IPS-11a (cell line): ENCODE results near the gene HOXB6.

Experiments used
- H3K4me3 ChIP-seq: one replicate; pipeline ENCODE4 v1.5.1; 2013; ENCODE audit warnings: low read depth, low read length, control low read depth

The HOXB6 gene

DNA sequence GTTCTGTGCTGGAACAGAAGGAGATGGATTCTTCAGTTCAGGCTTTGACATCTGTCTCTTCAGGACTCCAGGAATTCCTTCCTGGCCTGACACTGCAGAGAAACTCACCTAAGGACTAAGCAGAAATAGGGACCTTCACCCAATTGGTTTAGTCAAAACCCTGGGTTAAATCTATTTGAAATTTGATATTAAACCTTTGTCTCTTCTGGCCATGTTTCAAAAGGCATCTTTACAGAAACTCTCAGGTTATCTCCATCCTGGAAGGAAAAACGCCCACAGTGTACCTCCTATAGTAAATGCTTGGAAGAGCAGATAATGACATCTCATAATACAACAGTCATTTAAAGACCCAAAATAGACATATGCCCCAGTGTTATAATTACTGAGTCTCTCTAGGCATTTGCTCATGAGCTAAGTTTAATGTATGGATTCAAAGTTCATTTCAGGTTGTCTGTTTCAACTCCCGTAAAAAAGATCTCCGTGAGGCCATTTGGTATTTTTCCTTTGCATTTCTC, 21.0 kb downstream of the HOXB6 start:
- no peak overlapping the region for H3K4me3 ChIP-seq

DNA sequence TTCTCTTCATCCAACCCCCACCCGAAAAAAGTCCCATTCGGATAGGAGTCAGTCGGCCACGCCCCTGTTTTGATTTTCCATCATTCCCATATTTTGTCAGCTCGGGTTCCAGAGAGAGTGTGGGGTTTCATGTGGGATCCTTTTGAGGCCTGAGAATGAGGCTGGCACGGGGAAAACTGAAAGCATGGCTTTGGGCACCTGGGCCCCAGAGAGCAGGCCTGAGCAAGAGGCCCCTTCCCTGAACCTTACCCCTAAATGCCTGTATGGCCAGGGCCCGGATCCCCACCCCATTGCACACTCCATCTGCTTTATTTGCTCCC, 22.1 kb downstream of the HOXB6 start:
- no peak overlapping the region for H3K4me3 ChIP-seq

DNA sequence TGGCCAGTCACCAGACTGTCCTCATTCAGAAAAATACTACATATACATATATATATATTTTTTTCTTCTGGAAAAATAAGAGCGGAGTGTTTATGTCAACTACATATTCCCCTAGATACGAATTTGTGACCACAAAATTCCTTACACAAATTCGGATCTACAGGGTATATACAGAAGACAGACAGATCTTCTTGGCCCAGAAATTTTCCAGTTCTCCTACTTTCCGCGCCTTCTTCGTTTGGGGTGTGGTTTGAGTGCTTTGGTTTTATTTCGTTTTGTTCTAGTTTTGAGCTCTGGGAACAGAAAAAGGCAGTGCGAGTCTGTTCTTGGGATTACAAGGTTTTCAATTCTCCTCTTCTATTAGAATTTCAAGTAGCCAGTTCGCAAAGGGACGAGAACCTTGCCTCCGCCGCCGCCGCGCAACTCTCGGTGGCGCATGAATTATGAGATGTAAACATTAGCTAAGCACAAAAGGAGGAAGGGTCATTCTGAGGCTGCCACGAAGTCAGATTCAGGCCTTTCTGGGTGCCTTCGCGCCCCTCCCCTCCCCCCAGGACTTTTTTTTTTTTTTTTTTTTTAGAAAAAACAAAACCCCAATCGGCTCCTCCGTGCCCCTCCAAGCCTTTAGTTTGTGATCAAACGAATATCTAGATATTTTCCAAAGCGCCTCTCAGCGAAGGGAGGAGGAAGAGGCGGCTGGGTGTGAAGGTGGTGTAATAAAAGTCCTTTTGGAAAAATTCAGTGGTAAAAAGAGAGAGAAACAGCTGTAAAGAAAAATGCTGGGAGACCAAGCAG, 24.8 kb downstream of the HOXB6 start:
- H3K4me3 ChIP-seq, result no peak overlapping the region

DNA sequence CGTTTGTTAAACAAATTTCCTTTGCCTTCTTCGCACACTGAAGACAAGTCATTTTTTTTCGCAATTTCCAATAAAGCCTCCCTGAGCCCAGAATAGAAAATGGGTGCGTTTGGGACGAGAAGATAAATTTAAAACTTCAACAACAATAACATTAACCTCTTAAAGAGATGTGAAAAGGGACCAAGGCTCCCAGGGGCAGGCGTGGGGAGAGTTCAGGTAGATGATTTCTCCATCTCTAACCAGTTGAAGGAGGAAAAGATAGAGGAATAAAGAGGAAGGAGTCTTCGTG, 25.4 kb downstream of the HOXB6 start:
- H3K4me3 ChIP-seq, result no peak overlapping the region

DNA sequence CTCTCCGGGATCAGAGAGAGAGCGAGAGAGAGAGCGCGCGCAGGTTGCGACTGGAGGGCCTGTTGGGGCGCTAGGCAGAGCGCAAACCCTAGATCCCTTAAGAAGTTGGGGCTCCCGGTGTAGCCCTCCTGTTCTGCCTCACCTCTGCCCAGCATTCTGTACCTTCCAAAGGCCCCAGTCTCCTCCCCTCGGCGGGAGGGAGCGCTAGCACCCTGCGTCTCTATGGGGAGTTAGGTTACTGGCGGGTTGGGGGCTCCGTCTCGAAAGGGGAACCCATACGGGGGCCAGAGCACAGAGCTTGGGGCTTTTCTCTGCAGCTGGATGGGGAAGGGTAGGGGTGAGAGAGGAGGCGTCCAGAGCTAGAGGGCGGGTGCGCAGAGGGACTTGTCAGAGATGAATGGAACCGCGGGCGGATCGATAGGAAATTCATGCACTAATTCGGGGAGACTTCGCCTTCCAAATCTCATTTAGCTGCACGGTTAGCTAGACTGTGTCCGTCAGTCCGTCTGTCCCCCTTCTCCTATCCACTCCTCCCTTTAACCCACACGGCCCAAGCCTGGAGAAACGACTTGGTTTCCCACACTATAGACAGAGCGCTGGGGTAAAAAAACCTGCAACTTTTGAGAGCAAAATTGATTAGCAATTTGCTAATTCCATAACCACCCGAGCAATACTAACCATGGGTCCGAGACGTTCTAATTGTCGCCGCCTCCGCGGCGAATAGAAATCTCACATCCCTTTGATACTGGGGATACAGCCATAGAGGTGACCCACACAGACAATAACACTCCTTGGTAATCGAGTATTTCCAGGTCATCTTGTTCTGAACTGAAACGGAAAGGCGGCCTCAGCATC, 25.9 kb downstream of the HOXB6 start:
- no peak overlapping the region for H3K4me3 ChIP-seq

DNA sequence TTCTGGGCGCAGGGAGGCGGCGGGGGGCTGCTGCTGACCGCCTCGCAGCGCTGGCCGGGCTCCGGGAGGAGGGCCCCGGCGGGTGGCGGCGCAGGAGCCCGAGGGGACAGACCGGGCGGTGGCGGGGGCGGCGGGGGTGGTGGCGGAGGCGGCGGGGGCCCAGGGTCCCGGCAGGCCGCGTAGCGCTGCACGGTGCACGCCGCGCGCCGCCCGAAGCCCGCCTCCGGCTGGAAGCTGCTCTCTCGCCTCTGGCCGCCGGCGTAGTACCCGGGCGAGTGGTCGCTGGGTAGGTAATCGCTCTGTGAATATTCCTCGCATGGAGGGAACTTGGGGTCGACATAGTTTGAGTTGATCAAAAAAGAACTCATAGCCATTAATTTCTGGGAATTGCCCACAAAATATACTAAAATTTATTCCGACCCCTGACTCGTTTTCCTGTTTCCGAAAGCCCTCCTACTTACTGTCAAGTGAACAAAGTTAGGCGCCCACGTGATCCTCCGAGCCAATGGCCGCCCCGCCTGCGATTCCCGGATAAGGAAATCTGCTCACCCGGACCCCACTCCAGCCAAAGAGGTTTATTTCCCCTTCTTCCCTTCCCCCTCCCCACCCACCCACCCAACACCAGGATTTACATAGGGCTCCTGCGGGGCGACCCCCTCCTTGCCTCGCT, 26.7 kb downstream of the HOXB6 start, which contains the start of gene HOXB4:
TSS of gene HOXB4 (minus strand) at position 405 of the 670 bp plus-strand sequence. CDS start at position 374, 31 bp downstream.
- no peak within 1 kb of the TSS for H3K4me3 ChIP-seq

DNA sequence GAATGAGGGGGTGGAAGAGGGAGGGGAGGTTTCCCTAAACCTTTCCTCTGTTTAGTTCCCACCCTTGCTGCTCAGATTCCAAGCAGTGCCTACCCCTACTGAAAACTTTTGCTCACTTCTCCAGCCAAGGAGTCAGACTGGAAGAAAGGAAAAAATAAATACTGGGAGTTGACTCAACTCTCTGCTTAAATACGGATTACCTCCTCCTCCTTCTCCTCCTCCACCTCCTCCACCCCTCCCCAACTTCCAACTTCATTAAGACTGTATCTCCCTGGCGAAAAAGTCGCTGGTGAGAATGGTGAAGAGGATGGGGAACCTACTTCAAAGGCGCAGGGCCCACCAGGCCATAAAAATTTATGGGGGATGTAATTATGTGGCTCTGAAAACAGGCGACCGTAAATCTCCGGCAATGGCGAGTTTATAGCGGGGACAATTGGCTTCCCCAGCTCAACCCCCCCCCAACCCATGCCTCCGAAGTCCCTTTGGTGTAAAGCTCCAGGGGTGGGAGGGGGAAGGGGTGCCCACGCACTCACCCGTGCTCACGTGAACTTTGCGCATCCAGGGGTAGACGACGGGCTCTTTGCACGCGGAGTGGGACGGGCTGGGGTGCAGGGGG, 27.3 kb downstream of the HOXB6 start:
- no peak overlapping the region for H3K4me3 ChIP-seq

DNA sequence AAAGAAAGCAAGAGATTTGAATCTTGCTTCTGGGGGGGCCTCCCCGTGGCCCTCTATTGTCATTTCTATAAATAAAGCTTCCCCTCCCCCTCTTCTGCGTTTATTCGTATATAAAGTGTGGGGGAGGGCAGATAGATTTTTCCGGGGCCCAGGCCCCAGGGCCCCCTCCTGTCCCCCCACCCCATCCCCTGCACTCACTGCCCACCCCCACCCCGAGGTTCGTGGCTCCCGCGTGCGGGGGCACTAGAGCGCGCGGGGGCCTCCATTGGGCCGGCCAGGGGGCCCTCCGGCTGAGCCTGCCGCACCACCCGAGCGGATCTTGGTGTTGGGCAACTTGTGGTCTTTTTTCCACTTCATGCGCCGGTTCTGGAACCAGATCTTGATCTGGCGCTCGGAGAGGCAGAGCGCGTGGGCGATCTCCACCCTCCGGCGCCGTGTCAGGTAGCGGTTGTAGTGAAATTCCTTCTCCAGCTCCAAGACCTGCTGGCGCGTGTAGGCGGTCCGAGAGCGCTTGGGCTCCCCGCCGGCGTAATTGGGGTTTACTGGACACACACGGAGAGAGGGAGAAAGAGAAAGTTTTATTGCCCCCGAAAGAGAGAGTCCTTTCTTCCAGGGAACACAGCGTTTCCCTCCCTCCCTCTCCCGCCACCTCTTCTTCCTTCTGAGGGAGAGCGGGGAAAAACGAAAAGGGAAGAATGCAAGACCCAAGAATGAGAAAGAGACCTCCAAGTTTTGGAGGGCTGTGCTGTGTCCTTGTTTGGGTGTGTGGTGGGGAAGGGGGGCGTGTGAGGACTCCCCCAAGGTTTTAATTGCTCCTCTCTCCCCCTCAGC, 28.1 kb downstream of the HOXB6 start:
- H3K4me3 ChIP-seq, result no peak overlapping the region

DNA sequence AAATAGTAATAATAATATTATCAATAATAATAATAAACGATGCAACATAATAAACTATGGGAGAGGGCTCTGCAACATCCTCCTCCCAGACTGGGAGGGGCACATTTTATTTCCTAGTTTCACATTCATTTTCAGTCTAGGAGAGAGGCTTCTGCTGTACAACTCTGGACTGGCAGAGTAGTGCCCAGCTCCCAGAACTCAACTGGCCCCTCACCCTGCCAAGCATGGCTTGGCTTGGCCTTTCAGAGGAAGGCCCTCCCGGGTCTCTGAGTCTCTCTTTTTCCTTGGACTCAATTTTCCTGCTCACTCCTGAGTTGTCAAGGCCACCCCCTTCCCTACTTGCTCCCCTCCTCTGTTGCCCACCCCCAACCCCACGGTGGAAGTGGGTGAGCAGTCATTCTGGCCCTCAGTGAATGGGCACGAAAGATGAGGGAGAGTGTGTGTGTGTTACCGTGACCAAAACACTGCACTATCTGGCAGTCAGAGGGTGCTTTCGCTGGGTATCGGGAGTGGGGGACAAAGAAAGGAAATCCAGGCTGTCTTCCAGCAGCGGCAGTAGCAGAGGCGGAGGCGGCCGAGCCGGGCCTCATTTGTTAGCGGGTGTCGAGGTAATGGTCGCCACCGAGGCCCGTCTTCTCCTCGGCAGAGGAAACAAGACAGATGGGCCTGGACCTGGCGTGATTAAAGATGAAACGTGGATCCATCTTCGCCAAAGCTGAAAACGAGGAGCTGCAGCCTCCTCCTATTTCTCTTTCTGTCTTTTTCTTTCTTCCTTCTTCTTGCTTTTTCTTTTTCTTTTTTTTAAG, 28.9 kb downstream of the HOXB6 start:
- no peak overlapping the region for H3K4me3 ChIP-seq

DNA sequence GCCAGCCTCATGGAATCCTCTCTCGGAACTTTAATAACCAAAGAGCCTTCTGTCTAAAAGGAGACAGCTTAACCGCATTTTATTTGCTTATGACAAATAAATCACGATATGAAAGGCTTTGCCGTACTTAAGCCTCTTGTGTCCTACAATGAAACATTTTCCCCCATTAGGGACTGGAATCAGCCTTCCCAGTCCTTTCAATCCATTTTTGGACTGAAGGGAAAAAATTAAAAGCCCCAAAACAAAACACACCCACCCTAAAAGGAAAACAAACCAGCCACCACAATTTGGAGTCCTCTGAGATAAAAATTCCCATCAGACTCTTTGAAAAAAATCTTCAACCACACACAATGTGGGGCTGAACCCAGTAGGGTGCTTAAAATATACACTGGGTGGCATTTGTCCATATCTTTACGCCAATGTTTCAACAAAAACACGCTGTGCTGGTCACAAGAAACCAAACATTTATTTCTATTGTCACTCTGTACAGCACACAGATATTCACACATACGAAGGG, 29.7 kb downstream of the HOXB6 start:
- no peak overlapping the region for H3K4me3 ChIP-seq

DNA sequence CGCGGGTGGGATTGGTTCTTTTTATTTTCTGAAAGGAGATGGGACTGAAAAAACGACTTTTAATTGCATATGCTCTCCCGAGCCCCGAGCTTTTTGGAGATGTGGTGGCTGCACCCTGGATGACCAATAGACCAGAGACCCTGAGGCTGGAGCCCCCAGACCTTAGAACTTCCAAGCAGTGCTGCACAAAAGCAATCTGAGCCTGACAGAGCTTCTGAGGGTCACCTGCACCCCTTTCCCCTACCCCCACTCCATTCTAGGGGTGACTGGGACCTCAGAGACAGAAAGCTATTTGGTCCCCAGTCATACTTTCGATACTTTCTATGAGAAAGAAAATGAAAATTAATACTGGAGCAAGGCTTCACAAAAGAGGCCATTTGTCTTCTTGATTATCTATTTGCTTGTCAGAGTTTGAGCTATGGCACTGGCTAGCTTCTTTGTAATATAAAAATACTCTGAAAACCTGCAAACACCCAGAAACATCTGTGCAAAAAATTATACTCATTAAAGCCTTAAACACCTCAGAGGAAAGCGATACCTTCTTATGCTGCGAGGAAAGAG, 30.2 kb downstream of the HOXB6 start:
- no peak overlapping the region for H3K4me3 ChIP-seq

DNA sequence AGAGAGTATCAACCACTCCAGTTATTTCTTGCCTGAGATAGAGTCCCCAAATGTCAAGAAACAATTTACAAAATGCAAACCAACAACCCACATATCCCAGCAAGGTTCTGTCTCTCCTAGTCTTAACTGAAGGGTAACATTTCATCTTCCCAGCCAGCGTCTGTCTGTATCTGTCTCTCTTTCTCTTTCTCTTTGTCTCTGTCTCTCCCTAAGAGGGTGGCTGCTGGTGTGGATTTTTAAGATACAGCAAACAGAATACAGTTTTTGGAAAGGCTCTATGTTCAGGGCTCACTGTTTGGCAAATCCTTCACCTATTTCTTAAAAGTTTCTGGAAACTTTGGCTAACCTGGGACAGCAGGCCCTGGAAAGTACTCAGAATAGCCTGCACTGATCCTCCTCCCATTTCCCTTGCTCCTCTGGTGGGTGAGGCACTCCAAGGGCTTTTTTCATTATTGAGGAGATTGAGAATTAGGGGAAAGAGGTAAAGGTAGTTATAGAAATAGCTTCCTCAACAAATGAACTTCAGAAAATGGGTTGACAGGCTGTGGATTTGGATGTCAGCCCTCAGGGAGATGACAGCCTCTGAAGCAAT, 32.9 kb downstream of the HOXB6 start:
- H3K4me3 ChIP-seq, result no peak overlapping the region

DNA sequence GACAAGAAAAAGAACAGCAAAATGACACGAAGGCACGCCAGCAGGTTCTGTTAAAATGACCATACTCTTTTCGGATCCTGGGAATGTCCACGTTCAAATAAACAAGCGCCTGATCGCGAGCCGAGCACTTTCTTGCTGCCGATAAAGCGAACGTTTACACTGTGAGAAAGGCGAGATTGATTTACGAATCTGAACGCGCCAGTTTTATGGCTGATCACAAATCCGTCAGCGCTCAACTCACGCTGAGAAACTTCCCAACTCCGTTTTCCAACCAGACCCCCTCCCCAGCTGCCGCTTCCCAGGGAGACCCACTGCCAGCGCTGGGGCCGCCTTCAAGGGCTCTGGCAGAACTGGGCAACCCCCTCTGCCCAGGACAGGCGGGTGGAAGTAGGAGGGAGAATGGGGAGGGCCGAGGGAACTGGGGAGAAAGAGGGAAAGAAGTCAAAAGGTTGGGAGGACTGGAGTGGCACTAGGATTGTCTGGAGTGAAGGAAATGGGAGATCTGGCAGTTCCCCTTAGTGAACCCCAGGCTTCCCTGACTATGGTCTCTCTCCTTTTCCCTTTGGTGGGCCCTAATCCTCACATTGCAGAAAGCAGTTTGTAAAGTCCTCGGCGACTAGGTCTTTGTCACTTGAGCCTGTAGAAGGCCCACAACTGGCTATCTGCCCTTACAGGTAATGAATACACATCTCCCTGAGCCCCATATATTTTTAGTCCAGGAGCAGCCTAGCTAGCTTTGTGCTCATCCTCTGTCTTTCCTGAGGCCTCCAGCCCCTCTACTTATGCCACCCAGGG, 33.6 kb downstream of the HOXB6 start:
- H3K4me3 ChIP-seq, result no peak overlapping the region

DNA sequence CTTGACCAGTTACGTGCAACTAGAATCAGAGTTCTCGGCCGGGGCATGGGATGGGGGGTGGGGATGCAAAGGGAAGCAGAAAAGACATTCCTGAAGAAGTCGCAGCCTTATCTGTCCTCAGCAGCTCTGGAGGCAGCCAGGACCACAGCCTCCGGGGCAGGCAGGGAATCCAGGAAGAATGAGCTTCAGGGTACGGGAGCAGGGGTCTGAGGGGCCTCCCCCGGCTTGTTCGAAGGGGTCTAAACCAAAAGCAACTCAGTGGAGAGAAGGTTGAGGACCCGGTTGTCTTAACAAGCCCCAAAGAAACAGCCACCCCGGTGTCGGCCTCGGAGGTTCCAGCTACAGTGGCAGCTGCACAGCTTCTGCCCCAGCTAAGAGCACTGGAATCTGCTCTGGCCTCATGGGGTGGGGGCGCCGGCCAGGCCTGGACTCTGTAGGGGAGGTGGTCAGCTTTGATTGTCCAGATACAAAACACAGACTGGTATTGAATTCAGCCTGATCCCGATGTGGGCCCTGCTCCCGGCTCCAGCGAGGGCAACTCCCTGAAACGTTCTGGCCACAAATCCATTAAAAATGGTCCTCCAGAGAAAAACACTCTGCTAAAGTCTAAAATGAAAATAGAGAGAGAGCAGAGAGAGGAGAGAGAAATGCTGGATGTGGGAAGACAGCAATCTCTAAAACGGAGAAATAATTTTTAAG, 34.3 kb downstream of the HOXB6 start:
- H3K4me3 ChIP-seq, result no peak overlapping the region

DNA sequence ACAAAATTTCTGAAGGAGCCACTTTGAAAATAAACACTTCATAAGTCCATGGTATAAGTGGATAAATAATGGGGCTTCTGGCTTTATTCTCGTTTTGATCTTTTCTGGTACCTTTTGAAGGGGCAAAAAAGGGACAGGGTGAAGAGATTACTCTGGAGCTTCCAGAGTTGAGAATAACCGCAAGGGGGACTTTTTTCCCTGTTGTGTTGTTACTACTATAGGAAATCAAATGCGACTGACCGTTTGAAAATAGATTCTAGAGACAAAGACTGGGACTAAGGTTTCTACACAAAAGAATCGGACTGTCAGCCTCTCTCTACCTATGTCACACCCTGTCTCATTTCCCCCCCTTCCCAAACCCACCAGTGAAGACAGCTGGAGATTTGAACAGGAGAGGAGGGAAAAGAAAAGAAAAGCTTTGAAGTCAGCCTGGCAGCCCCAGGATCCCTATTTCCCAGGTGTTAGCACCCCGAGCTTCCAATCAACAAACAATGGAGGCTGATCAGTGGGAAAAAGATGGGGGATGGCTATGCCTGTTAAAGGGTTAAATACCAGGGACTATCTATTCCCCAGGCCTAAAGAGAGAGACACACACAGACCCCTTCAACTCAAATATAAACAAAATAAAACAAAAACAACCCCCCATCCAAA, 35.0 kb downstream of the HOXB6 start:
- H3K4me3 ChIP-seq, result no peak overlapping the region

DNA sequence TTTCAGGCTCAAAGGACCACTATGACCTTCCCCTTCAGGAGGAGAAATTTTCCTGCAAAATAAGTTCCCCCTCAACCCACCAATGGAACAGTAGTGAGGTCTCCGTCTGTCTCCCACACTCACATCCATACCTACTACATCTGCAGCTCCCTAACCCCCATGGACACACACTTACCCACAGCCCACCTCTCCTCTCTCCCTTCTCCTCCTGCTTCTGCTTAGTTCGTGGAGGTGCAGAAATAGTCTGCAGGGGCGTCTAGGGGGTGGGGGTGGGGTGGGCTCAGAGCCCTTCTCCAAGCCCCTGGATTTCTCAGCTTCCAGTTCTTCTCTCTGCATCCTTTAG, 35.6 kb downstream of the HOXB6 start:
- no peak overlapping the region for H3K4me3 ChIP-seq
